HFF-Myc (cell line): ENCODE data around the gene CBL.

ENCODE experiments used
- DNase-seq: peaks from one replicate; pipeline ENCODE4 v3.0.0-alpha.2; 2011; ENCODE audit warnings: low read depth; ENCODE audit errors: extremely low read depth
- H3K4me3 ChIP-seq: replicated peaks from 2 replicates; pipeline ENCODE4 v1.5.1; 2011; ENCODE audit warnings: low read depth, mild to moderate bottlenecking, control low read depth, low read length
- CTCF ChIP-seq: IDR thresholded peaks from 2 replicates; pipeline ENCODE4 v1.5.1; 2012; ENCODE audit warnings: mild to moderate bottlenecking, low read depth, low read length, control low read depth; ENCODE audit errors: missing control alignments

Gene CBL

GRCh38 chr11:119307974-119308373 is 101.8 kb downstream of the CBL start:
- no peak for TF ChIP-seq CTCF
- no peak for DNase-seq

GRCh38 chr11:119309411-119309810 is 103.3 kb downstream of the CBL start:
- H3K4me3 ChIP-seq, result no peak overlapping the region
- DNase-seq, result no peak
- no peak for TF ChIP-seq CTCF

More at GRCh38 chr11:119307974-119308373, 101.8 kb downstream of the CBL start:
- no peak overlapping the region for H3K4me3 ChIP-seq

- DNase-seq, result no peak
- TF ChIP-seq CTCF, result no peak
- H3K4me3 ChIP-seq, result no peak overlapping the region
Measured at GRCh38 chr11:119309953-119310681, 104.0 kb downstream of the CBL start.

- no peak overlapping the region for H3K4me3 ChIP-seq
- no peak for TF ChIP-seq CTCF
- no peak for DNase-seq
Measured at GRCh38 chr11:119310682-119311052, 104.5 kb downstream of the CBL start.

GRCh38 chr11:119314726-119315125 is 108.6 kb downstream of the CBL start:
- no peak for DNase-seq
- no peak overlapping the region for H3K4me3 ChIP-seq
- no peak for TF ChIP-seq CTCF

- no peak for DNase-seq
- TF ChIP-seq CTCF, result no peak
- peak overlapping the region; percentile 52 for H3K4me3 ChIP-seq
Measured at GRCh38 chr11:119315131-119316015, 109.2 kb downstream of the CBL start.
